Measurements from ENCODE around the gene ITPKB.

Gene ITPKB

DNA sequence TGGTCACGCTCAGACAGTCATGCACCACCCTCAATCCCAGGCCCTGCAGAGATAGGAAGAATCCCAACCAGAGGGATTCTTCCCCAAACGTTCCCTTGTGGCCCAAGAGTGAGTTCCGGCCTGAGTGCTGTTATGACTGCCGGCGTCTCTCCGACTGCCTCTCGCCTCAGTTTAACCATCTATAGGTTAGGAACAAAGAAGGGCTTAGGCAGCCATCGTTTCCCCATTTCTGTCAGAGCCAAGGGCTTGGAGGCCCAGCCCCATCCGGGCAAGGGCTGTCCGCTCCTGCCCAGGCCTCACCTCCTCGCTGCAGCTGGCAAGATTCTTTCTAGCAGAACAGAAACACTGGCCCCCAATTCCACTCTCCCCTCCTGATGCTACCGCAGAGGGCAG, 131.8 kb downstream of the ITPKB start:
- TF ChIP-seq, protein P1, sequence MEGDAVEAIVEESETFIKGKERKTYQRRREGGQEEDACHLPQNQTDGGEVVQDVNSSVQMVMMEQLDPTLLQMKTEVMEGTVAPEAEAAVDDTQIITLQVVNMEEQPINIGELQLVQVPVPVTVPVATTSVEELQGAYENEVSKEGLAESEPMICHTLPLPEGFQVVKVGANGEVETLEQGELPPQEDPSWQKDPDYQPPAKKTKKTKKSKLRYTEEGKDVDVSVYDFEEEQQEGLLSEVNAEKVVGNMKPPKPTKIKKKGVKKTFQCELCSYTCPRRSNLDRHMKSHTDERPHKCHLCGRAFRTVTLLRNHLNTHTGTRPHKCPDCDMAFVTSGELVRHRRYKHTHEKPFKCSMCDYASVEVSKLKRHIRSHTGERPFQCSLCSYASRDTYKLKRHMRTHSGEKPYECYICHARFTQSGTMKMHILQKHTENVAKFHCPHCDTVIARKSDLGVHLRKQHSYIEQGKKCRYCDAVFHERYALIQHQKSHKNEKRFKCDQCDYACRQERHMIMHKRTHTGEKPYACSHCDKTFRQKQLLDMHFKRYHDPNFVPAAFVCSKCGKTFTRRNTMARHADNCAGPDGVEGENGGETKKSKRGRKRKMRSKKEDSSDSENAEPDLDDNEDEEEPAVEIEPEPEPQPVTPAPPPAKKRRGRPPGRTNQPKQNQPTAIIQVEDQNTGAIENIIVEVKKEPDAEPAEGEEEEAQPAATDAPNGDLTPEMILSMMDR (IDR thresholded peaks at IDR 0.05; ENCODE audit: insufficient read depth, low read length, poor library complexity, severe bottlenecking) = no peak
- Histone ChIP-seq H3K36me3 (ENCODE audit: control insufficient read depth, insufficient read depth, low read length) (no peaks in the 10 kb centered on the region), H3K4me3 (replicated peaks; ENCODE audit: low read depth, low read length) (no peak overlapping the region), H3K27me3 (replicated peaks; ENCODE audit: control insufficient read depth, insufficient read depth, low read length) (peaks cover 1% of the 10 kb centered on the region)
- DNase-seq (ENCODE audit: extremely low read depth, insufficient read length) = no peak

DNA sequence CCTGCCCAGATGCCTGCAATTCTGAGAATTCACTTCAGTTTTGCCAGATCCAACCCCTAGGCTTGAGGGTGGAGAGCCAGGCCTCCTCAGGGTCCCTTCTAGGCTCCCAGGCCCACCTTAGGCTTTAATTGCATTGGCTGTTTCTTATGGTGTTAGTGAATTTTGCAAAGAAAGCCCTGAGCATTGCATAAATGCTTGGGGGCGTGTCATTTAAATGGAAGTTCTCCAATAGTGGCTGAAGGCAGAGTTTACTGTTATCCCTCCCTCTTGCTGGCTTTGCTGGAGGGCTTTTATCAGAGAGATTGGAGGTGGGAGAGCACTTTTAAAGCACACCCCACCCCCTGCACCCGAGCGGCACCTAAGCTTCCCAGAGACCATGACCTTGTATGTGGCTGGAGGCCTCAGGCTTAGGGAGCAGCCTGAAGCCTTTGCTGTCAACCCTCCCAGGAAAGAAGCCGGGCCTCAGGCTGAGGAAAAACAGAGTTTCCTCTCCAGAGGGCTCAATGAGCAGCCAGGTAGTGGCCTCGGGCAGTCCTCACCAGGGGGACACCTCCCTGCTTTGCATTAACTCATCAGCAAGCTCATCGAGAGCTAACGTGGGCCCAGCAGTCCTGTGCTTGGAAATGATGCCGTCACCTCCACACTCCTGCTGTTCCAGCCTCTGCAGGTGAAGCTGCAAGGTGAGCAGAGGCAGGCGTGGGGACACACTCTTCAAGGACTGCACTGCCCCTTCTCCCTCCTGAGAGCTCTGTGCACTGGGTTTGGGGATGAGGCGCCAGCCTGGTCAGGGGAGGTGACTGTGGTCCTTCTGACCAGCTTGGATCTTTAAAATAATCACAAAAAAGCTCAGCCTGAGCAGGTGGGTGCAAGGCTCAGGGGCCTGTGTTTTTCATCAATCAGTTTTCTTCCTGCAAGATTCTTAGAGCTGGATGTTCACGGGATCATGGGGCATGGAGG, 132.5 kb downstream of the ITPKB start:
- Histone ChIP-seq H3K36me3 (ENCODE audit: control insufficient read depth, insufficient read depth, low read length) (no peaks in the 10 kb centered on the region), H3K27me3 (replicated peaks; ENCODE audit: control insufficient read depth, insufficient read depth, low read length) (peaks cover 1% of the 10 kb centered on the region), H3K4me3 (replicated peaks; ENCODE audit: low read depth, low read length) (no peak overlapping the region)
- TF ChIP-seq, protein P1 (IDR thresholded peaks at IDR 0.05; ENCODE audit: insufficient read depth, low read length, poor library complexity, severe bottlenecking) = no peak
- DNase-seq (ENCODE audit: extremely low read depth, insufficient read length) = no peak

DNA sequence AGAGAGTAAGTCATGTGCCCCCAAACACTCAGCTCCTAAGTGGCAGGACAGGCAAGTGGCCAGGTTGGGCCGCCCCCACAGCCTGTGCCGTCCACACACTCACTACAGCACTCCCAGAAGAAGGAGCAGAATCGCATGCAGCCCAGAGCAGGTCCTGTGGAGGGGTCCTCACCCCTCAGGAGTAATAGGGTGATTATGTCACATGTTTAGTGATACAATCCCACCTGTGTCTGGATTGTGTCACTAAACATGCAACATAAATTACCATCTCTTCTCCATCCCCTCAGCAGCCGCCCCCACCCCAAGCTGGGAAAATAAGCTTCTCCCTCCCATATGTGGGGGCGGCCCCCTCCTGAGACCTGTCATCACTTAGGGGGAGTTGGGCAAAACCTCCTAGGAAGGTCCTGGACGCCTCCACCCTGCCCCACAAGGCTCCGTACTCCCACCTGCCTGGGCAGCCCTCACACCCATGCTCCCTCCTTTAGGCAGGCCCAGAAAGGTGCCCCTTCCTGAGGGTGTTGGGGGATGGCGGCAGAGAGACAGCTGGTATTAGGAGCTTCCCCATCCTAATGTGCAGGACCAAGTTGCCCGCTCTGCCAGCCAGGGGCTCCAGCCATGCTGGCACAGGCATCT, 133.6 kb downstream of the ITPKB start:
- no peaks in the 10 kb centered on the region for H3K36me3 ChIP-seq (ENCODE audit: control insufficient read depth, insufficient read depth, low read length)
- TF ChIP-seq, protein P1 (IDR thresholded peaks at IDR 0.05; ENCODE audit: insufficient read depth, low read length, poor library complexity, severe bottlenecking) = no peak
- H3K4me3 ChIP-seq (replicated peaks; ENCODE audit: low read depth, low read length) = no peak overlapping the region
- peaks cover 1% of the 10 kb centered on the region for H3K27me3 ChIP-seq (replicated peaks; ENCODE audit: control insufficient read depth, insufficient read depth, low read length)
- no peak for DNase-seq (ENCODE audit: extremely low read depth, insufficient read length)

DNA sequence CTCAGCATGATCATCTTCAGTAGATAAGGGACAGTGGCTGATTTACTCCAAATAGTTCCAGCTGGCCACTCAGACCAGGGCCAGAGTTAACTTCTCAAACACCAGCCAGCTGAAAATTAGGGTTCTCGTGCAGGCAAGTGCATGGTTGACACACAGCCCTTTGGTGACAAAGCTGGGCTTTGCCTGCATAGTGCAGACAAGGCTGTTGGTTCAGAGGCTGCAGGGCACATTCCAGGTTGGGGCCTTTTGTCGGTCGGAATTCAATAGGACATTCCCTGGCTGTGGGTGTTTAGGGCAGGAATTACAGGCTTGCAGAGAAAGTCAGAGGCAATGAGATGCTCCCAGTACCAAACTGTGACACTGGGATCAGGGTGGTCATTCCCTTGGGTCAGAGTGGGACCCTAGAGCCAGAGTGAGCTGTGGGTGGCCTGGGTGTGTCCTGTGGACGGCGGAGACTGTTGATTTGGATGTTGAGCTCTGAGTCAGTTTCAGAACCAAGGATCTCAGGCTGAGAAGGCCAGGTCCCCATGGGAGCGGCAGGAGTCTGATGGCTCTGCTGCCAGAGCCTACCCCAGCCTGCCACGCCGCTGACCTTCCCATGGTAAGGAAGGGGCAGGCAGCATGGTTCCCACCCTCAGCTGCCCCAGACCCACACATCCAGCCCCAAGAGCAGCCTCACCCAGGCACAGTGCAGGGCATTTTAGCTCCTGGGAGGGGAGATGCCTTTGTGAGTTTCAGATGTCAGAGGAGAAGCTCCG, 134.3 kb downstream of the ITPKB start:
- DNase-seq (ENCODE audit: extremely low read depth, insufficient read length) = no peak

DNA sequence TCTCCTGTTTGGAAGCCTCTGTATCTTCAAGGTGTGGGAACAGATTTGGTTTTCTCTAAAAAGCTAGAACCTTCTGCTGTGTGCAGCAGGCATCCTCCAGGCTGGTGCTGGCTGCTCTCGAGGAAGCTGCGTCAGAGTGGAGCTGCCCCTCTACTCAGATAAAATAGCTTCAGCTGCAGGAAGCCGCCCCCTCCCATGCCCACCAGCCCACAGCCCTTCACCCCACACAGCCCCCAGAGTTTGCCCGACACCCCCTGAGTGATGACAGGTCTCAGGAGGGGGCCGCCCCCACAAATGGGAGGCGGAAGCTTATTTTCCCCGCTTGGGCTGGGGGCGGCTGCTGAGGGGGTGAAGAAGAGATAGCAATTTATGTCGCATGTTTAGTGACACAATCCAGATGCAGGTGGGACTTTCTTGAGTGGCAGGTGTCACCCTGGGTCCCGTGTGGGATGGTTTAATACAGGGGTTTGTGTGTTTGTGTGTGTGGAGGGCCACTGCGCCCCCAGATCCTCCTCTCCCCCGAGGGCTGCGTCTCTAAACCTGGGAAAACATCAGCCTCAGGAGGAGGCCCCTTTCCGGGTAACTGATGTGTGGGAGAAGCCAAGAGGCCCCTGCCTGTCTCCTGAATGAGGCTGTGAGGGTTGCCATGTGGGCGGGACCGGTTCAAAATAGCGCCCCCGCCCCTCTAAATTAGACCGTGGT, 135.1 kb downstream of the ITPKB start:
- H3K4me3 ChIP-seq (replicated peaks; ENCODE audit: low read depth, low read length) = no peak overlapping the region
- no peak for DNase-seq (ENCODE audit: extremely low read depth, insufficient read length)
- H3K36me3 ChIP-seq (ENCODE audit: control insufficient read depth, insufficient read depth, low read length) = no peaks in the 10 kb centered on the region
- TF ChIP-seq, protein P1 (IDR thresholded peaks at IDR 0.05; ENCODE audit: insufficient read depth, low read length, poor library complexity, severe bottlenecking) = no peak
- H3K27me3 ChIP-seq (replicated peaks; ENCODE audit: control insufficient read depth, insufficient read depth, low read length) = no peaks in the 10 kb centered on the region; the same call in none of the 2 replicates

More for the DNA sequence above, 134.3 kb downstream of the ITPKB start:
- Histone ChIP-seq H3K36me3 (ENCODE audit: control insufficient read depth, insufficient read depth, low read length) (no peaks in the 10 kb centered on the region), H3K4me3 (replicated peaks; ENCODE audit: low read depth, low read length) (no peak overlapping the region), H3K27me3 (replicated peaks; ENCODE audit: control insufficient read depth, insufficient read depth, low read length) (no peaks in the 10 kb centered on the region; the same call in 1 of the 2 replicates)
- TF ChIP-seq, protein P1 (IDR thresholded peaks at IDR 0.05; ENCODE audit: insufficient read depth, low read length, poor library complexity, severe bottlenecking) = no peak
